ENCODE results near the gene FSTL1. TPM values are rescaled to one million over a fixed set of nuclear protein-coding genes. Genes with fewer than 3 reads are reported as not detected.

Gene FSTL1
- 1,825 and 2,074 TPM in 2 replicates for total RNA-seq

GRCh38 chr3:120450600-120451271 lies at the start of gene FSTL1:
Gene FSTL1 (minus strand): TSS chr3:120450992. CDS start chr3:120450746, 246 bp downstream.
- peak within 1 kb of the TSS; percentile 90 for H3K27ac ChIP-seq (ENCODE audit: low read depth, low read length)
- TF ChIP-seq CTCF (IDR thresholded peaks at IDR 0.05; ENCODE audit: extremely low read depth, low read depth, low read length), result no peak
- peak within 1 kb of the TSS; percentile 92 for H3K4me3 ChIP-seq (ENCODE audit: insufficient read depth, low read length)
- H3K27me3 ChIP-seq (ENCODE audit: insufficient read depth, low read length), result no peaks in the 10 kb centered on the region
- H3K79me2 ChIP-seq (ENCODE audit: insufficient read depth, low read length), result peaks cover 51% of the 10 kb centered on the region
- no peaks in the 10 kb centered on the region for H3K9me3 ChIP-seq (ENCODE audit: low read depth, low read length)
- H3K4me2 ChIP-seq (ENCODE audit: insufficient read depth, low read length), result peak within 1 kb of the TSS; percentile 93
- peak; percentile 87 for DNase-seq (ENCODE audit: insufficient read length, low spot score, missing footprints)
- H4K20me1 ChIP-seq (ENCODE audit: insufficient read depth, low read length), result peaks cover 33% of the 10 kb centered on the region
- H3K4me1 ChIP-seq (ENCODE audit: insufficient read depth, low read length), result peaks cover 44% of the 10 kb centered on the region
- peaks cover 35% of the 10 kb centered on the region for H3K36me3 ChIP-seq (ENCODE audit: insufficient read depth, low read length)
- peak within 1 kb of the TSS; percentile 56 for H2AFZ ChIP-seq (ENCODE audit: low read length)

GRCh38 chr3:120498556-120499346 lies 48.0 kb upstream of the FSTL1 start:
- H3K27ac ChIP-seq (ENCODE audit: low read depth, low read length), result peak overlapping the region; percentile 81

GRCh38 chr3:120497818-120498217 lies 47.0 kb upstream of the FSTL1 start:
- DNase-seq (ENCODE audit: insufficient read length, low spot score, missing footprints), result no peak
- Histone ChIP-seq H4K20me1 (ENCODE audit: insufficient read depth, low read length) (no peaks in the 10 kb centered on the region), H3K27me3 (ENCODE audit: insufficient read depth, low read length) (no peaks in the 10 kb centered on the region), H3K4me2 (ENCODE audit: insufficient read depth, low read length) (peak overlapping the region; percentile 51), H3K4me1 (ENCODE audit: insufficient read depth, low read length) (peaks cover 41% of the 10 kb centered on the region), H3K36me3 (ENCODE audit: insufficient read depth, low read length) (no peaks in the 10 kb centered on the region), H3K27ac (ENCODE audit: low read depth, low read length) (peak overlapping the region; percentile 81), H3K79me2 (ENCODE audit: insufficient read depth, low read length) (no peaks in the 10 kb centered on the region), H3K4me3 (ENCODE audit: insufficient read depth, low read length) (no peak overlapping the region), H2AFZ (ENCODE audit: low read length) (no peak overlapping the region), H3K9me3 (ENCODE audit: low read depth, low read length) (peaks cover 3% of the 10 kb centered on the region)
- no peak for TF ChIP-seq CTCF (IDR thresholded peaks at IDR 0.05; ENCODE audit: extremely low read depth, low read depth, low read length)

More at GRCh38 chr3:120498556-120499346, 48.0 kb upstream of the FSTL1 start:
- no peaks in the 10 kb centered on the region for H3K79me2 ChIP-seq (ENCODE audit: insufficient read depth, low read length)
- no peaks in the 10 kb centered on the region for H3K27me3 ChIP-seq (ENCODE audit: insufficient read depth, low read length)
- peaks cover 41% of the 10 kb centered on the region for H3K4me1 ChIP-seq (ENCODE audit: insufficient read depth, low read length)
- peaks cover 3% of the 10 kb centered on the region for H3K9me3 ChIP-seq (ENCODE audit: low read depth, low read length)
- no peak overlapping the region for H3K4me3 ChIP-seq (ENCODE audit: insufficient read depth, low read length)
- no peak for TF ChIP-seq CTCF (IDR thresholded peaks at IDR 0.05; ENCODE audit: extremely low read depth, low read depth, low read length)
- DNase-seq (ENCODE audit: insufficient read length, low spot score, missing footprints), result peak; percentile 76
- H3K36me3 ChIP-seq (ENCODE audit: insufficient read depth, low read length), result no peaks in the 10 kb centered on the region
- no peaks in the 10 kb centered on the region for H4K20me1 ChIP-seq (ENCODE audit: insufficient read depth, low read length)
- peak overlapping the region; percentile 51 for H3K4me2 ChIP-seq (ENCODE audit: insufficient read depth, low read length)
- H2AFZ ChIP-seq (ENCODE audit: low read length), result no peak overlapping the region

GRCh38 chr3:120497336-120497735 lies 46.5 kb upstream of the FSTL1 start:
- Histone ChIP-seq H3K27me3 (ENCODE audit: insufficient read depth, low read length) (no peaks in the 10 kb centered on the region), H4K20me1 (ENCODE audit: insufficient read depth, low read length) (no peaks in the 10 kb centered on the region), H3K4me3 (ENCODE audit: insufficient read depth, low read length) (peak overlapping the region; percentile 6), H3K4me2 (ENCODE audit: insufficient read depth, low read length) (peak overlapping the region; percentile 51), H3K9me3 (ENCODE audit: low read depth, low read length) (peaks cover 3% of the 10 kb centered on the region), H3K27ac (ENCODE audit: low read depth, low read length) (peak overlapping the region; percentile 81), H3K36me3 (ENCODE audit: insufficient read depth, low read length) (no peaks in the 10 kb centered on the region), H2AFZ (ENCODE audit: low read length) (no peak overlapping the region), H3K79me2 (ENCODE audit: insufficient read depth, low read length) (no peaks in the 10 kb centered on the region), H3K4me1 (ENCODE audit: insufficient read depth, low read length) (peaks cover 41% of the 10 kb centered on the region)
- DNase-seq (ENCODE audit: insufficient read length, low spot score, missing footprints), result peak; percentile 55
- no peak for TF ChIP-seq CTCF (IDR thresholded peaks at IDR 0.05; ENCODE audit: extremely low read depth, low read depth, low read length)

Measured in osteoblast (primary cell).